GM10847 (cell line): ENCODE results near the gene OTUB1.
A peak's percentile ranks its signal among the peaks of the same experiment; 100 is the strongest.

ENCODE experiments used
- POLR2A ChIP-seq: IDR thresholded peaks from 2 replicates; pipeline ENCODE4 v1.6.1; 2011; ENCODE audit not compliant: insufficient read length; ENCODE audit errors: extremely low read depth

OTUB1 gene

DNA sequence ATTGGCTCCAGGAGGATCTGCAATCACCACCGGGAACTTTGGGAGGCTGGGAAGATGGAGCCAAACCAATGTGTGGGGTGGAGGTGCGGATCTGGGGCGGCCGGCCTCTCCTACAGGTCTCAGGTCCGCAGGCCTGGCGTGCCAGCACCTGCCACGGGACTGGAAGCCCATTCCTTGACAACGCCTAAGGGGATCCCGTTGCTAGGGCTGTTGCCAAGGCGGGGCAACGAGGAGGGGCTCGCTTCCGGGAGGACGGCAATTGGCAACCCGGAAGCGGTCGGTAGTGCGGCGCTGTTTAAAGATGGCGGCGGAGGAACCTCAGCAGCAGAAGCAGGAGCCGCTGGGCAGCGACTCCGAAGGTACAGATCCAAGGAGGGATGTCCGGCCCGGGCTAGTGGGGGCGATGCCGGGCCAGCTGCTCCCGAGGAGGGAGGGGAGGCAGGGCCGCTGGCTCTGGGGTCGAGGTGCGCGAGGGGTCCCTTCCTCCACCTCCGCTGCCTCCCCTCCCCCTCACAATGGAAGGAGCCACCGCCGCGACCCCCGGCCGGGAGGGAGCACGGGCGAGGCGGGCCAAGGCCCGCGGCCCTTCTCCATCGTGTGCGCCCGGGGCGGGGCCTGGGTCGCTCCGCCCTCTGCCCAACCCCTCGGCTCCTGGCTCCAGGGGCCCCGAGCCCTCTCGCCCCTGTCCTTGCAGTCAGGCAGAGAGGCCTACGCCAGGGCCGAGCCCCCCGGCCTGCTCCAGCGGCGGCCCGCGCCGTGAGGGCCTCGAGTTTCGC is at the start of gene OTUB1:
Gene OTUB1, plus strand, starts transcription at position 283 of the 776 bp plus-strand sequence. Its CDS starts 19 bp downstream, at position 302.
- peak; percentile 78 for TF ChIP-seq POLR2A

DNA sequence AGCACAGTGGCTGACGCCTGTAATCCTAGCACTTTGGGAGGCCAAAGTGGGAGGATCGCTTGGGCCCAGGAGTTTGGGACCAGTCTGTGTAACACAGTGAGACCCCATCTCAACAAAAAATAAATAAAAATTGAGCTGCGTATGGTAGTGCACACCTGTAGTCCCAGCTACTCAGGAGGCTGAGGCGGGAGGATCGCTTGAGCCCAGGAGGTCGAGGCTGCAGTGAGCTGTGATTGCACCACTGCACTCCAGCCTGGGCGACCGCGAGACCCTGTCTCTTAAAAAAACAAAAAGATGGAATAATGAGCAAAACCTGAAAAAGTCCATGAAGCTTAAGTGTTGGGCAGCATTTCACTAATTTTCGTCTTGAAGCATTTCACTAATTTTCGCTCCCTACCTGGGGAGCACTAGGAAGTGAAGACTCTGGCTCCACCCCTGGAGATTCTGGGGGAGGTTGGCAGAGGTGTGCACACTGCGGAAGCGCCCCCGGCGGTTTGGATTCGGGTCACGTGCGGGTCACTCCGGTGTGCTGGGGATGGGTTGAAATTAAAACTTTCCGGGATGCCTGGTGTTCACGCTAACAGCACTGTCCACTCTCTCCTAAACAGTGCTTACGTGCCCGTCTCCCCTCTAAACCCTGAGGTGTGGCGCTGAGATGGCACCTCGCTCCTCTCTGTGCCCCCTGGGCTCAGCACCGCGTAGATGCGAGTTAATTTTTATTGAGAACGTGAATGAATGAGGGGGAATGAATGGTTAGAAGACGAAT is 48.3 kb upstream of the OTUB1 start:
- TF ChIP-seq POLR2A = no peak

DNA sequence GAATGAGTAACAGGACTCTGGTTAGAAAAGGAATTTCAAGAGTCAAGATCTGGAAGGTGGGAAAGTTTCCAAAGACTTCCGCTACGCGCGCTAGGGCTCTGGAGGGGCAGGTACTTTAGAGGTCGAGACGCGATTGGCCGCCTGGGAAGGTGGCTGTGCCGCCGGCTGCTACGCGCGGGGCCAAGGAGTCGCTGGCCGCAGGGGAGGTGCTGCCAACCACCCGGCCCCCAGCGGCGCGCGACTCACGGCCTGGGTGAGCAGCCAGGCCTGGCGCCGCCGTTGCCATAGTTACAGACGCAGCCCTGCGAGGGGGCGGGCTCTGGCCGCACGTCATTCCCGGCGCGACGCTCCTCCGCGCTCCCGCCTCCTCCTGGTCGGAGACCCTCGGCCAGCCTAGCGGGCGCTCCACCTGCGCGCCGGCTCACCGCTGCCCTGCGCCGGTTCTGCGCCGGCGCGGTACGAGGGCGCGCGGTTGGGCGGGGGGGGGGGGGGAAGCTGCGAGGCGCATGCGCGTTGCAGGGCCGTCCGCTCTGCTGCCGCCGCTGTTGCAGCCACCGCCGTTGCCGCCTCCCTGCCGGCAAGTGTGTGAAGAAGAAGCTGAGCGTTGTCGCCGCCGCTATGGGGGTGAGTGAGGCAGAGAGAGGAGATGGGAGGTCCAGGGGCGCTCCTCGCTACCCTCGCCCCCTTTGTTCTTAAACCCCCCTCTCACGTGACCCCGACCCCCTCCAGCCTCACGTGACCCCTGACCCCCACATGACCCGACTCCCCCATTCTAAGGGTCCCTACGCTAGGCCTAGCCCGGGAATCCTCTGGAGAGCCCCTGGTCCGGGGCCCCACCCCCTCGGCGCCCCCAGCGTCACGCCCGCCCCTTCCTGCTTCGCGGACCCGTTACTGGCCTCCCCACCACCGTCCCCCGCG is 47.5 kb upstream of the OTUB1 start, which contains the start of gene NAA40:
Gene NAA40, plus strand, starts transcription at position 524 of the 918 bp plus-strand sequence. Its CDS starts 95 bp downstream, at position 619.
- peak; percentile 47 for TF ChIP-seq POLR2A

GRCh38 chr11:63939397-63939891 is 46.8 kb upstream of the OTUB1 start:
- TF ChIP-seq POLR2A = no peak

DNA sequence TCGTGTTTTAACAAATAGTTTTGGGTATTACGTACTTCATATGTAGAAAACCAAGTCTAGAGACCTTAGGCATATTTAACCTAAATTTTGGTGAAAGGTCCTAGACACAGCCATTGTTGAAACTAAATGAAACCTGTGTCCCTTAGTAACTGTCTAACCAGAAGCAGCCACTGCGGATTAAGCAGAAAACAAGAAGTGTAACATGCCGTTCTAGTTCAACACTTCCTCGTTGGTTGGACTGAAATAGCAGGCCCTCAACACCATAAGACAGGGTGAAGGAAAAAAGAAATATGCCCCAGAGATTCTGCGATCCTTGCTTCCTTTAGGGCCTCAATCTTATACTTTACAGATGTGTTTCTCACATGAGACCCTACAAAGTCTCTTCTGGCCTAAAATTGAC is 45.5 kb upstream of the OTUB1 start:
- TF ChIP-seq POLR2A = no peak

- TF ChIP-seq POLR2A = no peak
Observed at GRCh38 chr11:63941901-63942300, 44.3 kb upstream of the OTUB1 start.

GRCh38 chr11:63942803-63943202 is 43.4 kb upstream of the OTUB1 start:
- TF ChIP-seq POLR2A = no peak

- no peak for TF ChIP-seq POLR2A
Observed at GRCh38 chr11:63944987-63945386, 41.3 kb upstream of the OTUB1 start.

DNA sequence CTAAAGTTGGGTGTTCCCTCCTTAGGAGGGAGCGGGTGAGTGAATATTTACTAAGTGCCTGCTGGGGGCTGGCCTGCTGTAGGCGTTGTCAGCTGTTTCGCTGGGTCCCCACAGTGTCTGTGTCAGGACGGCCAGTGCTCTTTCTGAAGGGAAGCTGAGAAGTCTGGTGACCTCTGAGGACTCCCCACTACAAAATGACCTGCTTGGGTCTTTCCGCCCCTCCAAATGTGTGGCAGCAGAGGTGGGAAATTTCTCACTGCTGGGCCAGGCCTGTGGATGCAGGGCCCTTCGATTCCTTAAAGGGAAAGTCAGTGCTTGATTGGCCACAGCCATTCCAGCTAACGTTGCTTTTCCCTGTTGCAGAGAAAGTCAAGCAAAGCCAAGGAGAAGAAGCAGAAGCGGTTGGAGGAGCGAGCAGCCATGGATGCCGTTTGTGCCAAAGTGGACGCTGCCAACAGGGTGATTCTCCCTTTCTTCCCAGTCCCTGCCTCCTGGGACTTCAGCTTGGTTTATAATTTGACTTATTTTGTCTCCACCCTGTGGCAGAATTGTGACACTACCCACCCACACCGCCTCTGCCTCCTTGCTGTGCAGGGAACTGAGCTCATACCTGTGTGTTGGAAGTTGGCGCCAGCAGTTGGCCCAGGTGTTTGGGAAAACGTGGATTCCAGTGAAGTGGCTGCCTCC is 40.6 kb upstream of the OTUB1 start:
- TF ChIP-seq POLR2A = no peak

- TF ChIP-seq POLR2A = no peak
Observed at GRCh38 chr11:63951779-63952536, 34.3 kb upstream of the OTUB1 start.

DNA sequence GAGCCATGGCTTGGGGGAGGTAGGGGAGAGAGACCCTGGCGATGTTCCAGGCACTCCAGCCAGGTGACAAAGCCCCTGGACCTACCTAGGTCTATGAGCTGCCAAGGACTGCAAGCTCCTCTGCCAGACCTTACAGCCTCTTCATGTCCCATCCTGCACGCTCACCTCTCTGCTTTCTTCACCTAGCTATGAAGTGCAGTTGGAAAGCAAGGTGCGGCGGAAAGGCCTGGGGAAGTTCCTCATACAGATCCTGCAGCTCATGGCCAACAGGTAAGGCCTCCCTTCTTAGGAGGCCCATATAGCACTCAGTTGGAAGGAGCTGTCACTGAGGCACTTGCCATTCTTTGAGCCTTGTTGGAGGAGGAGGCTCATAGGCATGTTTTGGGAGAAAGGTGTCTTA is 33.7 kb upstream of the OTUB1 start:
- TF ChIP-seq POLR2A = no peak

DNA sequence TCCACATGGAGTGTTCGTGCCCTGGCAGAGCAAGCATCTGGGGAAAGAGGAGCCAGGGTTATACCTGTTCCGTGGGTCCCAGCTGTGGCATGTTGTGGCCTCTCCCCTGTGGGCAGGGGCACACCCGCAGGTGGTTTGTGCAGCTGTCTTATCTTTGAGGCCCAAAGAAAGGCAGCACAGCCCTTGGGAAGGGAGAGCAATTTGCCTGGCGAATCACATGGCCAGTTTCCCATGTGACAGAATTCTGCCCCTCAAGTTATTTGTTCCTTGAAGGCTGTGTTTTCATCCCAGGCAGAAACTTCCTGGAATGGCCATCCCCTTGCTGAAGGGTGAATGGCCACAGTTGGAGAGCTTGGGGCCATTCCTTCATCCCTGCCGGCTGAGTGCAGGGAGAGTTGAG is 28.2 kb upstream of the OTUB1 start:
- no peak for TF ChIP-seq POLR2A

DNA sequence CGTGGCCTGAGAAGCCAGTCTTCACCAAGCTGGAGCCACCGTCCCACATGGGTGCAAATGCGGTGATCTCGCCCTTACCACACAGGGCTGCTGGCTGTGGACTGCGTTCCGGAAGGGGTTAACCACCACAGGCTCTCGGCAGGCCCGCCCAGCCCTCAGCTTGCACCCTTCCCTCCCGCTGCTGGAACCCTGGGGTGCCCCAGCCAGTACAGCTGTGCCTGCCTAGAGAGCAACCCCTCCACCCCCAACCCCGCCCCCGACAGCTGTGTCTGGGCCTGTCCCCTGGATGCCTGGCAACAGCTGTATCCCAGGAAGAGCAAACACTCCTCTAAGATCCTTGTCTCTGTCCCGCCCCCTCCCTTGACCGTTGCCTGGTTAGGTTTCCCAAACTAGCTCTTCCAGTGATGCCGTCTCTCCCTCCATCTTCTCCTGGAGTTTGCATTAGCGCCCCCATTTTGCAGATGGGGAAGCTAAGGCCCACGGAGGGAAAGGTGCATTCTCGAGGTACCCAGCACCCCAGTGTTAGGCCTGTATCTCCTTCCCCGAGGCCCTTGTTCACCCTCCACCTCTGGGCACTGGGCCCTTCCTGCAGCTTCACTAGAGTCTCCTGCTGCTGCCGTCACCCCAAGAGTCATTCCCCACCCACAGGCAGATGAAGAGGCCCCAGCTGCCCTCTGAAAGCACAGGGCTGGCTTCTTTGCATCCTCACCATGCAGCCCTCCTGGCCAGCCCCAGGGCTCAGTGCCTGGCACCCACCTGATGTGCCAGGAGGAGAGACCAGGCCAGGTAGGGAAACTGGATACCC is 24.4 kb upstream of the OTUB1 start:
- no peak for TF ChIP-seq POLR2A

GRCh38 chr11:63966444-63966843 is 19.8 kb upstream of the OTUB1 start:
- TF ChIP-seq POLR2A = no peak
